ENCODE measurements around the gene MMD2. TPM values are rescaled to one million over a fixed set of nuclear protein-coding genes. Genes with fewer than 3 reads are reported as not detected.
"Not testable (repeated sequence)": the region's sequence is repeated elsewhere in the genome, so short reads cannot be mapped to it uniquely, and the experiment has no call there.

Gene MMD2
- 0.05 and 0.30 TPM in 2 replicates for polyA plus RNA-seq (2014; cell fraction: cytosol; rRNA removed)
- 0.06 and 0.08 TPM in 2 replicates for polyA plus RNA-seq (2014; cell fraction: nucleus; rRNA removed)

- no peak for DNase-seq (ENCODE audit: low spot score)
Observed at GRCh38 chr7:4958477-4959301, at the start of gene MMD2. Gene MMD2 (minus strand): TSS chr7:4959187. CDS start chr7:4959017, 170 bp downstream.

GRCh38 chr7:5005066-5005465 is 46.1 kb upstream of the MMD2 start:
- DNase-seq (ENCODE audit: low spot score): no peak

- no peak for DNase-seq (ENCODE audit: low spot score)
Observed at GRCh38 chr7:5001911-5002310, 42.9 kb upstream of the MMD2 start.

- no peak for DNase-seq (ENCODE audit: low spot score)
Observed at GRCh38 chr7:5001003-5001402, 42.0 kb upstream of the MMD2 start.

- DNase-seq (ENCODE audit: low spot score): no peak
Observed at GRCh38 chr7:4999369-4999950, 40.5 kb upstream of the MMD2 start.

- no peak for DNase-seq (ENCODE audit: low spot score)
Observed at GRCh38 chr7:4998910-4999309, 39.9 kb upstream of the MMD2 start.

GRCh38 chr7:4998244-4998643 is 39.3 kb upstream of the MMD2 start:
- DNase-seq (ENCODE audit: low spot score): no peak

GRCh38 chr7:4996696-4997222 is 37.8 kb upstream of the MMD2 start:
- DNase-seq (ENCODE audit: low spot score): no peak

GRCh38 chr7:4995429-4995969 is 36.5 kb upstream of the MMD2 start:
- no peak for DNase-seq (ENCODE audit: low spot score)

GRCh38 chr7:4993471-4993870 is 34.5 kb upstream of the MMD2 start:
- no peak for DNase-seq (ENCODE audit: low spot score)

GRCh38 chr7:4982741-4983140 is 23.8 kb upstream of the MMD2 start:
- not testable (repeated sequence) for DNase-seq (ENCODE audit: low spot score)

- DNase-seq (ENCODE audit: low spot score): not testable (repeated sequence)
Observed at GRCh38 chr7:4981295-4981890, 22.4 kb upstream of the MMD2 start.

- DNase-seq (ENCODE audit: low spot score): not testable (repeated sequence)
Observed at GRCh38 chr7:4975626-4976025, 16.6 kb upstream of the MMD2 start.

GRCh38 chr7:4973728-4974198 is 14.8 kb upstream of the MMD2 start:
- peak; percentile 92 for DNase-seq (ENCODE audit: low spot score)

GRCh38 chr7:4972446-4972845 is 13.5 kb upstream of the MMD2 start:
- DNase-seq (ENCODE audit: low spot score): not testable (repeated sequence)

- DNase-seq (ENCODE audit: low spot score): no peak
Observed at GRCh38 chr7:4965295-4966022, 6.5 kb upstream of the MMD2 start.

GRCh38 chr7:4964506-4964905 is 5.5 kb upstream of the MMD2 start:
- DNase-seq (ENCODE audit: low spot score): no peak

GRCh38 chr7:4962872-4963775 is 4.1 kb upstream of the MMD2 start:
- no peak for DNase-seq (ENCODE audit: low spot score)

GRCh38 chr7:4960363-4960762 is 1.4 kb upstream of the MMD2 start:
- DNase-seq (ENCODE audit: low spot score): no peak

GRCh38 chr7:4959893-4960292 is 906 bp upstream of the MMD2 start:
- no peak for DNase-seq (ENCODE audit: low spot score)

Data from SK-N-DZ (cell line).